Bladder microvascular endothelial cell (primary cell): Measurements from ENCODE around the gene ZNF273. TPM values are rescaled to one million over a fixed set of nuclear protein-coding genes. Genes with fewer than 3 reads are reported as not detected.

Experiments used
- total RNA-seq: library from RNA; depleted of rRNA; stranded (reverse); fragments of >200 nt; gene quantifications from 2 replicates; pipeline ENCODE4 v1.2.3, GENCODE V29; 2014

The ZNF273 gene
- 3.1 and 8.4 TPM in 2 replicates for total RNA-seq

GRCh38 chr7:64902806-64903721 is at the start of gene ZNF273:
ZNF273 (plus strand) TSS chr7:64903273; CDS start chr7:64903318, 45 bp downstream.

Other genes starting within 250 kb of the ZNF273 start
- gene ZNF107, start 237.1 kb upstream of the ZNF273 start, total RNA-seq = 1.5 and 4.9 TPM in 2 replicates
- 2.8 and 5.5 TPM in 2 replicates for gene ZNF138, start 108.8 kb upstream of the ZNF273 start, total RNA-seq
- gene ZNF117, start 87.8 kb downstream of the ZNF273 start, total RNA-seq = 2.4 and 5.8 TPM in 2 replicates
- gene ERV3-1, start 103.4 kb downstream of the ZNF273 start, total RNA-seq = 5.7 and 10.1 TPM in 2 replicates